ENCODE results near the gene ADRM1.

ADRM1 gene

DNA sequence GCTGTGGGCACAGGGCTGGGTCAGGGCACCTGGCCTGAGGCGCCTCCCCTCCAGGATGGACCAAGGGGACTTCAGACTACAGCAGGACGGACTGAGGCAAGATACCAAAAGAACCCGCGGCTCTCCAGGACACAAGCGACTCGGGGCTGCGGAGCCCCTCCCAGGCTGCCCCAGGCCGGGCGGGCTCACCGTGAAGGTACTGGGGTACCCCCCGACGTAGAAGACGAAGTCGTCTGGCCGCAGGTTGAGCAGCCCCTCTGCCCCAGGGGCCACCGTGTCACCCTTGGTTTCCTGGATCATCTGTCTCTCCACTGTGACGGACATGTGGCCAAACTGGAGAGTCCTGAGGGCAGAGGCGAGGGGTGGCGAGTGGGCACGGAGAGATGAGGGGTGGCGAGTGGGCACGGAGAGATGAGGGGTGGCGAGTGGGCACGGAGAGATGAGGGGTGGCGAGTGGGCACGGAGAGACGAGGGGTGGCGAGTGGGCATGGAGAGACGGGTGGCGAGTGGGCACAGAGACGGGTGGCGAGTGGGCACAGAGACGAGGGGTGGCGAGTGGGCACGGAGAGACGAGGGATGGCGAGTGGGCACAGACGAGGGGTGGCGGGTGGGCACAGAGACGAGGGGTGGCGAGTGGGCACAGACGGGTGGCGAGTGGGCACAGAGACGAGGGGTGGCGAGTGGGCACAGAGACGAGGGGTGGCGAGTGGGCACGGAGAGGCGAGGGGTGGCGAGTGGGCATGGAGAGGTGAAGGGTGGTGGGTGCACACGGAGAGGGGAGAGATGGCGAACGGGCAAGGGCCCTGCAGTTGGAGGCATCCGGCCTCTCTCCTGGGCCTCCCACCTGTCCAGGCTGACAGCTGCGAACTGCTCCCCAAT is 10.9 kb downstream of the ADRM1 start:
- H3K4me3 ChIP-seq (ENCODE audit: low read depth, low read length): no peak overlapping the region
- TF ChIP-seq, protein P1, sequence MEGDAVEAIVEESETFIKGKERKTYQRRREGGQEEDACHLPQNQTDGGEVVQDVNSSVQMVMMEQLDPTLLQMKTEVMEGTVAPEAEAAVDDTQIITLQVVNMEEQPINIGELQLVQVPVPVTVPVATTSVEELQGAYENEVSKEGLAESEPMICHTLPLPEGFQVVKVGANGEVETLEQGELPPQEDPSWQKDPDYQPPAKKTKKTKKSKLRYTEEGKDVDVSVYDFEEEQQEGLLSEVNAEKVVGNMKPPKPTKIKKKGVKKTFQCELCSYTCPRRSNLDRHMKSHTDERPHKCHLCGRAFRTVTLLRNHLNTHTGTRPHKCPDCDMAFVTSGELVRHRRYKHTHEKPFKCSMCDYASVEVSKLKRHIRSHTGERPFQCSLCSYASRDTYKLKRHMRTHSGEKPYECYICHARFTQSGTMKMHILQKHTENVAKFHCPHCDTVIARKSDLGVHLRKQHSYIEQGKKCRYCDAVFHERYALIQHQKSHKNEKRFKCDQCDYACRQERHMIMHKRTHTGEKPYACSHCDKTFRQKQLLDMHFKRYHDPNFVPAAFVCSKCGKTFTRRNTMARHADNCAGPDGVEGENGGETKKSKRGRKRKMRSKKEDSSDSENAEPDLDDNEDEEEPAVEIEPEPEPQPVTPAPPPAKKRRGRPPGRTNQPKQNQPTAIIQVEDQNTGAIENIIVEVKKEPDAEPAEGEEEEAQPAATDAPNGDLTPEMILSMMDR (IDR thresholded peaks at IDR 0.05; ENCODE audit: low read depth, low read length, missing control alignments): no peak
- no peak for DNase-seq (ENCODE audit: low read depth)

DNA sequence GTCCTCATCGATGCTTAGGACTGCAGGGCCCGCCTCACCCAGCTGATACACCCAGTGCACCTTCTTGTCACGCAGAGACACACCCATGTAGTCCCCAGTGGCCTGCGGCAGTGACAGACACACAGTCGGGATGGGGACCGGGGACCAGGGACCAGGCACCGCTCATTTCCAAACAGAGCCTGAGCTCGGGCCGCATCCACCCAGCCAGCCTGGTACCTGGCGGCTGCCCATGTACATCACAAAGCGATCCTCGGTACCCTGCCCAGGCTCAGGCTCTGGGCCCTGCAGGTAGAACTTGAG is 11.5 kb downstream of the ADRM1 start:
- TF ChIP-seq, protein P1 (IDR thresholded peaks at IDR 0.05; ENCODE audit: low read depth, low read length, missing control alignments): no peak
- DNase-seq (ENCODE audit: low read depth): no peak
- H3K4me3 ChIP-seq (ENCODE audit: low read depth, low read length): no peak overlapping the region

DNA sequence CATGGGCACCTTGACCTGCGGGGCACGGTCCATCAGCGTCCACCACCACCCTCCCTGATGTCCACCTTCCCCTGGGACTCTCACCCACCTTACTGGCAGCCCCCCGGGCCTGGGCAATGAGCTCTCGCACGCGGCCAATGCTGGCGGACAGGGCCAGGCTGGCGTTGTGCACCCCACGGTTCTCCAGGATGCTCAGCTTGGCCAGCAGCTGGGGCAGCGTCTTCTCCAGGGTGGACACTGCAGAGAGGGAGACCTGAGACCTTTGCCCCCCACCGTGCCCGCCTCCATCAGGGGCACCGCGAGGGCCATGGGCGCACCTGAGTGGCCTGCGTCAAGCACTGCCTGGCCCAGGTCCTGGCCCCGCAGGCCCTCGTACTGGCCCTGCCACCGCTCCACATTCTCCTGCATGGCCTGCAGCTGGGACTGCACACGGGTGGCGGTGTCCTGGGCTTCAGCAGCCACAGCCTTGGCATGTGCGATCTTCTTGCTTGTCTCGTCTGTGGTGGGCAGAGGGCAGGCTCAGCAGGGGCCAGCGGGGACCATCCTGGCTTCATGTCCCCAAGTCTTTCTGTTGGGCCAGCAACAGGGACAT is 12.0 kb downstream of the ADRM1 start:
- no peak overlapping the region for H3K4me3 ChIP-seq (ENCODE audit: low read depth, low read length)
- TF ChIP-seq, protein P1 (IDR thresholded peaks at IDR 0.05; ENCODE audit: low read depth, low read length, missing control alignments): no peak
- no peak for DNase-seq (ENCODE audit: low read depth)

DNA sequence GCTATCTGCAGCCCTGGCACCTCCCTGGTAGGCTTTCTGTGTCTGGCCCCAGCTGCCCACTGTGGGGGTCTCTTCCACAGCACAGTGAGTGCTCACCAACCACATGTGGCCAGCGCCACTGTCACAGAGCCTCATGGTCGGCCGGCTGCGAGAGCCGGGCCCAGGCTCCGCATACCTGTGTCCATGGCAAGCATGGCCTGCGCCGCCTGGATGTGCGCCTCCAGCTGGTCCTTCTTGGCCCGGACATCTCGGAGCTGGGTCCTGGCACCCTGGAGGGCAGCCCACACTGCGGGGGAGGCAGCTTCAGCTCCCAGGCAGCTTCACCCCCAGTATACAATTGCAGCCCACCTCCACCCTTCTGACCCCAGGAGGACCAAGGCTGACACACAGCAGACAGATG is 13.0 kb downstream of the ADRM1 start:
- no peak for DNase-seq (ENCODE audit: low read depth)
- no peak overlapping the region for H3K4me3 ChIP-seq (ENCODE audit: low read depth, low read length)
- TF ChIP-seq, protein P1 (IDR thresholded peaks at IDR 0.05; ENCODE audit: low read depth, low read length, missing control alignments): no peak

DNA sequence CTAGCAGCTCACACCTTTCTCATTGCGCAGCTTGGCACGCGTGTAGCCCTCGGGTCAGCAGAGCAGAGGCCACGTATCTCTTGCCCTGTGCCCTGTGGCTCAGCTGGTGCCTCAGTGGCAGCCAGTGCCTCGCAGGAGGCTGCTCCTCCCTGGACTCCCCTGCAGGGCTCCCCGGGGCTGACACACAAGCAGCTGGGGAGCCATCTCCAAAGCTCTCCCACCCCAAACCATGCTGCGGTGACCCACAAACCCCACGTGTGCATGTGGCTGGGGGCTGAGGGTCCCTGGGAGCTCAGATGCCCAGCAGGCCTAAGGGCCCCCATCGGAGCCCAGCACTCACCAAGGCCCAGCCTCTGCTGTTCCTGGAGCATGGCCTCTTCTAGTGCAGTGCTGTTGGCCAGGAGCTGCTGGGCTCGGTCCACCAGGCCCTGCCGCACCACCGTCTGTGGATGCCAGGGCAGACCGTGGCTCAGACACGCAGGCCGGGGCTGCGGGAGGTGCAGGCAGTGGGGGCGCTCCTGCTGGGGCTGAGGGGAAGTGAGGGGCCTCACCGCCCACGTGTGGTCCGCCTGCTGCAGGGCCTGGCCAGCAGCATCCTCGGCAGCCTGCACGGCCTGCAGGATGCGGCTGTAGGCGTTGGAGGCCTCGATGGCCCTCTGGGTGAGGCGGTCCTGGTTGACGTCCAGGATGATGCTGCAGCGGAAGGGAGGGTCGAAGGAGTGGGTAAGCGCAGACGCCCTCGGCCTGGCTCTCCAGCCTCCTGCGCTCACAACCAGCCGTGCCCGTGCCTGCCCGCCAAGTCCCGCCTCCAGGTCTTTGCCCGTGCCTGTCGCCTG is 13.8 kb downstream of the ADRM1 start:
- H3K4me3 ChIP-seq (ENCODE audit: low read depth, low read length): no peak overlapping the region
- no peak for DNase-seq (ENCODE audit: low read depth)
- TF ChIP-seq, protein P1 (IDR thresholded peaks at IDR 0.05; ENCODE audit: low read depth, low read length, missing control alignments): no peak

DNA sequence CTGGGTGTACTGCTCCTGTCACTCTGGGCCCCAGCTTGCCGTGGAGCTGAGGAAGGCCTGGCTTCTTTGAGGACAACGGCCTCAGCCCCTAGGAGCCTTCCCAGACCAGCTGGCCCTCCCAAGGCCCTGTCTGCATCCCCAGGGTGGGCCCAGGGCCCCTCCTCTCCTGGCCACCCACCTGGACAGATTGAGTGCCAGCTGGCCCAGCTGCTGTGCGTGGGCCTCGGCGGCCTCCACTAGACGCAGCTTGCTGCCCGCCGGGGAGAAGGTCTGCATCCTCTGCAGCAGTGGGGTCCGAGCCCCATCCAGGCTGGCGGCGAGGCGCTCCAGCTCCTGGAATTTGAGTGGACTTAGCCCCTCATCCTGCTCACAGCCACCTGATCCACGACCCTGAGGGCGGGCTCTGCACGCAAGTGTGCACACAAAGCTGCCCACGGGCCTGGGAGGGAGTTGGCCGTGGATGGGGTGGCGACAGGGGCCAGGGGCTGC is 14.4 kb downstream of the ADRM1 start:
- no peak overlapping the region for H3K4me3 ChIP-seq (ENCODE audit: low read depth, low read length)
- DNase-seq (ENCODE audit: low read depth): no peak
- TF ChIP-seq, protein P1 (IDR thresholded peaks at IDR 0.05; ENCODE audit: low read depth, low read length, missing control alignments): no peak

Measured in GM12864 (cell line).